Testis (tissue), 3 donors: ENCODE measurements around the gene TM9SF4. TPM values are rescaled to one million over a fixed set of nuclear protein-coding genes. Genes with fewer than 3 reads are reported as not detected.

Source experiments
- DNase-seq: peaks from one replicate; pipeline ENCODE4 v3.0.0-alpha.2; 2019
- H3K27ac ChIP-seq, 2 donors: fragments of 200-600 bp; sonication (generic); one replicate each; pipeline ENCODE4 v1.5.1; 2019
- H3K27me3 ChIP-seq: fragments of 200-600 bp; sonication (generic); one replicate; pipeline ENCODE4 v1.5.1; 2019
- H3K36me3 ChIP-seq: fragments of 200-600 bp; sonication (generic); one replicate; pipeline ENCODE4 v1.5.1; 2017; ENCODE audit warnings: low read depth; ENCODE audit errors: missing control alignments
- H3K4me1 ChIP-seq: fragments of 200-600 bp; sonication (generic); one replicate; pipeline ENCODE4 v1.5.1; 2019
- H3K4me3 ChIP-seq, 2 donors: fragments of 200-600 bp; sonication (generic); one replicate each; pipeline ENCODE4 v1.5.1; 2017 to 2019
- H3K9me3 ChIP-seq: fragments of 200-600 bp; sonication (generic); one replicate; pipeline ENCODE4 v1.5.1; 2017
- CTCF ChIP-seq, 3 experiments: fragments of 450-650 bp in 2 of 3; fragments of 200-600 bp in 1 of 3; sonication (generic) in 1 of 3; IDR thresholded peaks; one replicate each; pipeline ENCODE4 v1.5.1; 2016 to 2019; ENCODE audit warnings: antibody characterized with exemption in 3 of 3, mild to moderate bottlenecking in 2 of 3, moderate library complexity in 1 of 3
- POLR2A ChIP-seq: fragments of 450-650 bp; IDR thresholded peaks from one replicate; pipeline ENCODE4 v1.6.1; 2017; ENCODE audit warnings: antibody characterized with exemption, mild to moderate bottlenecking, moderate library complexity
- WGBS, 2 donors: methylation state at CpG; one replicate each; pipeline ENCODE4 v1.1.5; 2018; 5-methylcytosine and 5-hydroxymethylcytosine counted together
- intact Hi-C: fragments of 100-400 bp; cut with DNase I; formaldehyde crosslinking; loops from one replicate; pipeline ENCODE4 v1.15.1; 2023; ENCODE audit warnings: low total_unique reads
- polyA plus RNA-seq: library from polyadenylated mRNA; stranded (reverse); fragments of 350-450 nt; fragmentation: Illumina TruSeq; extraction: RNeasy Lipid Tissue Mini Kit (QIAGEN cat#74804); gene quantifications from one replicate; pipeline ENCODE4 v1.2.3, GENCODE V29; 2014; ENCODE audit warnings: low read depth, low replicate concordance; ENCODE audit not compliant: insufficient read depth
- total RNA-seq, 2 donors: library from RNA; depleted of rRNA; stranded (reverse); fragments of >200 nt; gene quantifications; one replicate each; pipeline ENCODE4 v1.2.3, GENCODE V29; 2016

The TM9SF4 gene
- total and polyA plus RNA-seq, 3 donors from 2014 or later = 53.2 to 55.8 (median 54.3) TPM

DNA sequence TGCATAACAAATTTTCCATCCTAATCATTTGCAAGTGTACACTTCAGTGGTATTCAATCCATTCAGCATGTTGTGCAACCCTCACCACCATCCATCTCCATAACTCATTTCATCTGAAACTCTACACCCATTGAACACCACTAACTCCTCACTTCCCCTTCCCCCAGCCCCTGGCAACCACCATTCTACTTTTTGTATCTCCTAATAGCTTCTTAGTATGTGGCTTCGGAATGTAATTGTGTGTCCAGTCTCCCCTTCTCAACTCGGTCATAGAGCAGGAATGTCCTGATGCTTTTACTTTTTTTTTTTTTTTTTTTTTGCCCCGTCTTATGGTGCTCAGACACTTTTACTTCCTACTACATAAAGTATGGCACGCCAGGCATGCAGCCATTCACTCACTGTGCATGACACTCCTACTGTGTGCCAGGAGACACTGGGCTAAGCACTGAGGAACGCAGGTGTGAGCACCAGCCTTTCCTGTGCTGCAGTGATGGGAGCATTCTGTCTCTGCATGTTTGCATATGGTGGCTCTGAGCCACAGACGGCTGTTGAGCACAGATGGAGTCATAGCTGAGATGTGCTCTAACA lies 42.2 kb upstream of the TM9SF4 start:
- no peak for DNase-seq
- Histone ChIP-seq H3K36me3 (no peaks in the 10 kb centered on the region), H3K9me3 (no peaks in the 10 kb centered on the region), H3K27me3 (no peaks in the 10 kb centered on the region), H3K4me3 (no peak overlapping the region), H3K27ac (no peak overlapping the region), H3K4me1 (no peaks in the 10 kb centered on the region)
- intact Hi-C loops = no loop called here
- 60 to 67% methylated on average over 6 of the region's 6 CpGs for WGBS, 2 donors
- no peak for TF ChIP-seq CTCF (IDR thresholded peaks at IDR 0.05)
- no peak for TF ChIP-seq POLR2A

GRCh38 chr20:32068174-32068573 lies 41.3 kb upstream of the TM9SF4 start:
- WGBS, 2 donors = 92 to 98% methylated on average over 2 of the region's 2 CpGs
- H3K9me3 ChIP-seq = no peaks in the 10 kb centered on the region
- no peak overlapping the region for H3K4me3 ChIP-seq
- no peaks in the 10 kb centered on the region for H3K27me3 ChIP-seq
- DNase-seq = no peak
- H3K27ac ChIP-seq = no peak overlapping the region
- intact Hi-C loops = no loop called here
- no peaks in the 10 kb centered on the region for H3K4me1 ChIP-seq
- TF ChIP-seq POLR2A (no peak), CTCF (IDR thresholded peaks at IDR 0.05) (no peak)
- H3K36me3 ChIP-seq = no peaks in the 10 kb centered on the region

GRCh38 chr20:32069711-32070110 lies 39.8 kb upstream of the TM9SF4 start:
- Histone ChIP-seq H3K27ac (no peak overlapping the region), H3K4me3 (no peak overlapping the region), H3K36me3 (no peaks in the 10 kb centered on the region), H3K27me3 (no peaks in the 10 kb centered on the region), H3K9me3 (no peaks in the 10 kb centered on the region), H3K4me1 (no peaks in the 10 kb centered on the region)
- intact Hi-C loops = no loop called here
- DNase-seq = no peak
- no peak for TF ChIP-seq CTCF (IDR thresholded peaks at IDR 0.05)
- TF ChIP-seq POLR2A = no peak

- H3K27me3 ChIP-seq = no peaks in the 10 kb centered on the region
- H3K36me3 ChIP-seq = no peaks in the 10 kb centered on the region
- 71 to 93% methylated on average over 1 of the region's 1 CpG for WGBS, 2 donors
- no peaks in the 10 kb centered on the region for H3K4me1 ChIP-seq
- H3K4me3 ChIP-seq = no peak overlapping the region
- H3K27ac ChIP-seq = no peak overlapping the region
- intact Hi-C loops = no loop called here
- no peak for TF ChIP-seq CTCF (IDR thresholded peaks at IDR 0.05)
- TF ChIP-seq POLR2A = no peak
- DNase-seq = no peak
- H3K9me3 ChIP-seq = no peaks in the 10 kb centered on the region
Observed at GRCh38 chr20:32070282-32070681, 39.2 kb upstream of the TM9SF4 start.

GRCh38 chr20:32070690-32071213 lies 38.8 kb upstream of the TM9SF4 start:
- no peak overlapping the region for H3K4me3 ChIP-seq
- H3K4me1 ChIP-seq = no peaks in the 10 kb centered on the region
- TF ChIP-seq CTCF (IDR thresholded peaks at IDR 0.05) (no peak), POLR2A (no peak)
- no peak for DNase-seq
- intact Hi-C loops = no loop called here
- no peaks in the 10 kb centered on the region for H3K9me3 ChIP-seq
- H3K27ac ChIP-seq = no peak overlapping the region
- 52 to 56% methylated on average over 4 of the region's 4 CpGs for WGBS, 2 donors
- no peaks in the 10 kb centered on the region for H3K27me3 ChIP-seq
- H3K36me3 ChIP-seq = no peaks in the 10 kb centered on the region
